GM19372 (cell line): ENCODE results near the gene PTPN7.
"Not testable (repeated sequence)": the region's sequence is repeated elsewhere in the genome, so short reads cannot be mapped to it uniquely, and the experiment has no call there.

Experiments
- ATAC-seq: cut with Tn5 transposase; IDR thresholded peaks from one replicate; pipeline ENCODE4 v1.9.1; 2021; ENCODE audit warnings: mild to moderate bottlenecking, low read depth, moderate library complexity; ENCODE audit not compliant: unreplicated experiment

Gene PTPN7

GRCh38 chr1:202167708-202168415, 7.5 kb upstream of the PTPN7 start:
- ATAC-seq, result no peak

GRCh38 chr1:202167054-202167453, 6.7 kb upstream of the PTPN7 start:
- ATAC-seq, result not testable (repeated sequence)

DNA sequence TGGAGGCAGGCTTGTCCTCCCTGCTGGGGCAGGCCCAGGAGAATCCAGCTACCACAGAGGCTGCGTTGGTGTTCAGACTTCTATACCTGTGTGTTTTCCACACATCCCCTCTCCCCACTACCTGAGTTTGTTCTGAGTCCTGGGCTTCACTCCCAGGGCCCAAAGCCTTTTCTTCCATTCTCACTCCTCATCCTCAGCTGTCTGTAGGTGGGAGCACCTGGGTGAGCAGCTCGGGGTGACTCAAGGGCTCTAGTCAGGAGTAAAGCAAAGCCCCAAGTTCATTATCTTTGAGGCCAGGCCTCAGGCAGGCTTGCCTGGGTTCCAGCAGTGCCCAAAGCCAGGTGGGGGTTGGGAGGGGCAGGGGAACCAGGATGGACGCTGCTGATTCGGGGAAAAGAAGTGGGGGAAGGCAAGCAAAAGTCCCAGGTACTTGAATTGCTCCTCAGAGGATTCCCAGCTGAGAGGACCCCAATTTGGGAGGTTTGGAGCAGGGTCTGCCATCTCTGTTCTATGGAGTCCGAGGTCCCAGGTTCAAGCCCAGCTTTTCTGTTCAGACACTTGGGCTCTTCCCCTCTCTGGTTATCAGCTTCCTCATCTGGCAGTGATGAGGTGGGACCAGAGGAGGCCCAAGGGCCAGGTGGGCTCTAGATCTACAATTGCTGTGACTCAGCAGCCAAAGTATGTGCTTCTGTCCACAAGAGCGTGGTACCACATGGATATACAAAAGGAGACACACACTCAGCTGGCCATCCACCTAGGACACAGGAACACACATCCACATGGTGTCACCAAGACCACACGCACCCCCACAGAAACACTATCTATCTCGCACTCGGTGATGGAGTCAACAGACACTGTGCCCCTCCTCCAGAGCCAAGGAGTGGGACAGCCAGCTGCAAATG, 5.8 kb upstream of the PTPN7 start:
- no peak for ATAC-seq

DNA sequence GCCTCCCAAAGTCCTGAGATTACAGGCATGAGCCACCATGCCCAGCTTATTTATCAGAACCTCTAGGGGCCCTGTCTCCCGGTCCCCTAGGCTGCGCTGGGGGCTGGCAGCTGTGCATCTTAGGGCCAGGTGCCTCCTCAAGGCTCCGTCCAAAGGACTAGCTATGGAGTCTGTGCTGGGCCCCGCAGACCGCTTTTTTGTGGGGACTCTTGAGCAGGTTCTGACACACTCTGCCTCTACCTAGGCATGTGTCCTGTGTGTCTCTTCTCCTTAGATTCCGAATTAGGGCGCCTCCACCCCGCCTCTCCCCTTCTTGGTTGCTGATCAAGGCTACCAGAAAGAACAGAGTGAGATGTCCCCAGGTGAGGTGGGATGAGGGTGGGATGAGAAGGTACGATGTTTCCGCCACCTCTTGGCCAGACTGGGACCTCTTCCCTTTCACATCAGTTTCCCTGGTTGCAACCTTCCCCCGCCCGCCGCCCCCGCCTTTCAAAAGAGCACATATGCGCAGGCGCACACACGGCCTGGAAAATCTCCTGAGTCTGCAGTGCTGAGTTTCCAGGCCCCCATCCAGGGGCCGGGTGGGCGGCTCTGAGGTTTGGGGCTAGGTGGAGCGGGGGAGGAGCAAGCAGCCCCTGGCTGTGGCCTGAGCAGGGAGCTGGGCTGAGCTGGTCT, 5.0 kb upstream of the PTPN7 start:
- ATAC-seq, result no peak

DNA sequence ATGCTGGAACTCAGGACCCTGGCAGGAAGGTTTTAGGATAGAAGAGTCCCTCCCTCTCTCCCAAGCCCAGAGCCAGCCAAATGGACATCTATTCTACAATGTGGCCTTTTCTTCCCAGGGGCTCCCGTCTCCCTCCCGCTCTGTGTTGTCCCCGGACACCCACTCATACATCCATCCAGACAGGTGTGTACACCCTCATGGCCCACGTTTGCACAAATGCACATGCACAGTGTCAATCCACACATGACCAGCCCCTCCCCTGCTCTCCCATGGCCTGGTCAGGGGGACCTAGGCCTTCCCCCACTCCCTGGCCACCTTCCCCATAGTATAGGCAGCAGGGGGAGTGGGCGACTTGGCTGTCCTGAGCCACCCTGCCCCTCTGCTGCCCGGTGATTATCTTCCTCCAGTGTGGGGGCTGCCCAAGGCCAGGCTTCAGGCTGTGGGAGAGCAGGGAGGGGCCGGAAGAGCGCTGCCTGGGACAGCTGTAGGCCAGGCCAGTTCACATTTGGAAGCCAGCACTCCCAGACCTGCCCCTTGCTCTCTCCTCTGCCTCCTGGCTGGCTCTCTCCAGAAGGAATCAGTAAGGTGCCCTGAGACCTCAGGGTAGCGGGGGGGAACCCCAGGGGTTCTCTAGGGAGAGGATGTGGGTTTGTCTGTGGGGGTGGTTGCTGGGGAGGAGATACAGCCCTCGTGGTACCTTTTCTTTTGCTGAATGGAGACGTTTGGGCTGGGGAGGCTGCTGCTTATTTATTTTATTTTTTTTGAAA, 4.1 kb upstream of the PTPN7 start:
- peak; percentile 43 for ATAC-seq

DNA sequence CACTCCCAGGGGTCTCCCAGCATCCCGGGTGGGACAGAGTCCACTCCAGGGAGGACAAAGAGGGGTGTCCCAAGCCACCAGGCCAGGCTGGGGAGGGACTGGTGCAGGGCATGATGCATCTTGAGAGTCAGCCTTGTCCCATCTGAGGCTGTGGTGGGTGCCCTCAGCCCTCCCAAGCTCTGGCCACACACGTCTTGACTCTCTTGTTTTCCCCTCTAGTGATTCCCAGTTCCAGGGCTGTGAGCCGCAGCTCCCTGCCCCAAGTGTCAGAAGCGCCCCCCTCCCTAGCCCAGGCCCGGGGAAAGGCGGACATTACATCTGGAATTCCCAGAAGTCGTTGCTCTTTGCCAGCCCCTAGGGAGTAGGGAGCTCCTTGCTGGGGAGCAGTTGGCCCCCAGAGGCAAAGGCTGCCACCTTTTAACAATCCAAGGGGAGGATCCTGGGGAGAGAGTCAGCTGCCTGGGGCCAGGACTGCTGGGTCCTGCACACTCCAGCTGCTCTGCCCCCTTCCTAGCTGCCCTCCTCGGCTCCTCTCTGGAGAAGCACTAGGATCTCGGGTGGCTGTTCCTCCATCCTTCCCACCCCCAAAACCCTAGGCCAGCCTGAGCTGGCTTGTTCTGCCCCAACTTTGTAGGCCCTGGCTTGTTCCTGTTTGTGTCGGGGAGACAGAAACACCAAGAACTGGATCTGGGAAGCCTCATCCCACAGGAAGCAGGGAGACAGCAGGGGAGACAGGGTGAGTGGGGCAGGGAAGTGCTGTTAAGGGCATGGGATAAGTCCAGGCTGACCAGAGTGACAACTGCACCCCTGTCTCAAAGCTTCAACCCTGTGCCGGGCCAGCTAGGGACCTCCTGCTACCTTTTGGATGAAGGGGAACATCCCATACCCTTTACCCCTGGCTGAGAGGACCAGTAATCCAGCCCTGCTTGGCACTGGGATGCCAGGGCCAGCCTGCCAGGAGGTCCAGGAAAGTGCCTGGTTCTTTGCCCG, 3.2 kb upstream of the PTPN7 start:
- no peak for ATAC-seq

DNA sequence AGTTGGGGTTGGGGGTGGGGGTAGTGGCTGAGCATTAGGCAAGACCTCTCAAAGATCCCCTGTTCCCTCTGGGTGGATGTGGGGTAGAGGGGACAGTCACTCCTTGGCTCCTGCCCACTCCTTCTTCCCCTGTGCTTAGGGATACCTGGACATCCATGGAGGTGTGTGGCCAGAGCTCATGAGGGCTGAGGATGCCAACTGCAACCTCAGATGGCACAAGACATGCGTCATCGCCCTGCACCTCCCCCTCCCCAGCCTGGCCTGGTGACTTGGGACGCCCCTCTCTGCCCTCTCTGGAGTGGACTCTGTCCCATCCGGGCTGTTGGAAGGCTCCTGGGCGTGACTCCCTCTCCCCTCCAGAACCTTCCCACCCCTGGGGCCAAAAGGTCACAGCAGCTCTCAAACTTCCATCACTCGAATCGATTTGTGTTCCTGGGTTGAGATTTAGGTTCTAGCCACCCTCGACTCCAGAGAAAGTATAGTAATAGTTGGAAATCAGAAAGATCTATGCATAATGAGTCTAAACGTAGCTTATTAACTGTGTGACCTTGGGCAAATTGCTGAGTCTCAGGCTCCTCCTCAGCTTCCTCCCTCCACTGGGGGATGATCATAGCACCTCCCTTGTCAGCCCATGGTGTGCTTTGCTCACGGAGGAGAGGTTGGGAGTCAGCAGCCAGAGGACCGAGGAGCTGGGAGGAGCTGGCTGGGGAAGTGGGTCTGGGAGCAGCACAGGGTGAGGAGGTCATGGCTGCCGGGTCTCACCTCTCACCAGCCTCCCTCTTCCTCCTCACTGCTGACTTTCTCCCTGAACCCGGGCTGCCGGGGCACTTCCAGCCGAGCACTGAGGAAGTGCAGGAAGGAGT, 2.2 kb upstream of the PTPN7 start:
- no peak for ATAC-seq

DNA sequence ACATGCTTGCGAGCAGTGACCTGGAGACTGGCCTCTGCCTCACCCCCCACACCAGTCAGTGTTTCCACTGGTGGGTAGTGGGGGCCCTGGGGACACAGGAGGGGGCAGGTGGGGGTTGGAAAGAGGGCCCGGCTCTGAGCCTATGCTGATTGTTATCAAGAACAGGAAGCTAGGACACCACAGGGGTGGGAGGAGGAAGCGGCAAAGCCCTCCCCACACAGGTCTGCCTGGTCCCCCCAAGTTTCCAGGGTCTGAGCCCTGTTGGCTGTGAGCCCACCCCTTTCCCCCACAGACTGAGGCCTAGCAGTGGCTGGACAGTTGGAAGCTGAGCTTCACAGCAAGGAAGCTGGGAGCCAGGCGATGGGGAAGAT, 1.6 kb upstream of the PTPN7 start:
- ATAC-seq, result no peak

DNA sequence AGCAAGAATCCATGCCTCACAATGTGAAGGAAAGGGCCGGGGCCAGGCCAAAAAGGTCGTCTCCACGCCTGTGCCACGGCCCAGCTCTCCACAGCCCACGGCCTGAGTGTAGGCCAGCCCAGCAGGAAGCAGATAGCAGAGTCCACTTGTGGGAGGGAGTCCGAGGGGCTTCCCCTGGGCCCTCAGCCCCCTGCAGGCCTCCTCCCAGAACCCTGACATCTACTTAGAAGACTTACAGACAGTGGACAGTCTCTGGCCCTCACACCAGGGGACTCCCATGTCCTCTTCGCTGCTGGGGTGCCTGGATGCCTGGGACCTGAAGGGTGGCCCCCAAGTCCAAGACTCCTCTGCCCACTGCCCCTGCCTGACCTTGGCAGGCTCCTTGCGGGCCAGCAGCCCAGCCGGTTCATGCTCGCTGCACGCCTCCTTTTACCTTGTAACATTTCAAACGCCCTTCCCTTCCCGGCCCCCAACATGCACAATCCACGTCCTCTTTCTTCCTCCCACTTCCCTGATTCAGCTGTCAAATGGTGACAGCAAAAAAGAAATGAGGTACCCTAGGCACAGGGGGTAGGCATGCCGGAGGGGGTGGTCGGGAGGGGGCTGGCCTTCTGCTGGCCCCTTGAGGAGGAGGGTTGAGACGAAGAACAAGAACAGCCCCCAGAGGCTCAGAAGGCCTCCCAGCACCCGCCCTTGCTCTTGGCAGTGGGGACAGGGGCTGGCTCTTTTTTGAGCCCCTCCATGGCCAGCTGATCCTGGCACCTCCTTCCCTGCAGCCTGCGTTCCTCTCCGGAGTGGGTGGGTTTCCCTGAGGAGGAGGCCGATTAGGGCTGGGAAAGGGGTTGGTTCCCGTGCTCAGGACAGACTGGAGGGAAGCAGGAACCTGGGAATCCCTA, 997 bp upstream of the PTPN7 start:
- no peak for ATAC-seq

GRCh38 chr1:202159534-202160371, 649 bp downstream of the PTPN7 start:
- ATAC-seq, result no peak

DNA sequence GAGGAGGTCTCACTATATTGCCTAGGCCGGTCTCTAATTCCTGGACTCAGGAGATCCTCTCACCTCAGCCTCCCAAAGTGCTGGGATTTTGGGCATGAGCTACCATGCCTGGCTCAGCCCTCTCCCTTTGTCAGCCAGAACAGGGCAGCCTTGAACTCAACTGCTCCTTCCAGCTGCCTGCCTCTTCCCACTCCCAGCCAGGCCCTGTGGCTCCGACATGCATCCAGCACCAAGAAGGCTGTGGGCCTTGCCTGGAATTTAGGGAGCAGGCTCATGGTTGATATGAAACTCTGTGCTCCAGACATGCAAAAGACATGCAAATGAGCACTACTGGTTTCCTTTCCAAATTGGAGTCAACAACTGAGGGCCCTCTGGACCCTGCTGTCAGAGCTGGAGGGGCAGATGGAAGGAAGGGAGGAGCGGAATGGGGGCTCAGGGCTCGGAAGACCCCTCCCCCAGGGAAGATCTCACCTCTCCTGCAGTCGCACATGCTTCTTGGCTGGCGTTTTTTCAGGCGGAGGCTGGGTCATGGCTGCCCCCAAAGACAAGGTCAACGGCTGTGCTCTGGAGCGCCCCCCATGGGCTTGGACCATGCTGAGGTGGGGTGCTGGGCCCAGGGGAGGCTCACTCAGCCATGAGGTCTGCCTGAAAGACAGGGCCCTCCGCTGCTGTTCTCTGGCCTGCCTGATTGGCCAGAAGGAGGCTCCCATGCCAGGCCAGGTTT, 1.4 kb downstream of the PTPN7 start:
- ATAC-seq, result no peak

DNA sequence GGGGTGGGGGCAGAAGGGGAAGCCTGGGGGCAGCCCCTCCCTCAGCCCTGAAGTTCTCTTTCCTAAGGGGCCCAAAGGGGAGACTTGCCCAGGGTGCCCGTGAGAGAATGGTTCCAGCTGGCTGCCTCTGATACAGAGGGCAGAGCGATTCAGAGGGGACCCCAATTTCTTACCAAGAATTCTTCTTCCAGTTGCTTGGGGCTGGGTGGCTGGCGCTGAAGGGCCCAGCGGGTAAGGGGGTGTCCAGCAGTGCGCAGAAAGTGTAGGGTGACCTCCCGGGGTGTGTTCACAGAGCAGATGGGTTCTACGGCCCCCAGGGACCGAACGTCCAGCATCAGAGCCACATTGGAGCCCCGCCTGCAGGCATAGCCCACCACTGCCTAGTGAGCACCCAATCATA, 2.5 kb downstream of the PTPN7 start:
- no peak for ATAC-seq

DNA sequence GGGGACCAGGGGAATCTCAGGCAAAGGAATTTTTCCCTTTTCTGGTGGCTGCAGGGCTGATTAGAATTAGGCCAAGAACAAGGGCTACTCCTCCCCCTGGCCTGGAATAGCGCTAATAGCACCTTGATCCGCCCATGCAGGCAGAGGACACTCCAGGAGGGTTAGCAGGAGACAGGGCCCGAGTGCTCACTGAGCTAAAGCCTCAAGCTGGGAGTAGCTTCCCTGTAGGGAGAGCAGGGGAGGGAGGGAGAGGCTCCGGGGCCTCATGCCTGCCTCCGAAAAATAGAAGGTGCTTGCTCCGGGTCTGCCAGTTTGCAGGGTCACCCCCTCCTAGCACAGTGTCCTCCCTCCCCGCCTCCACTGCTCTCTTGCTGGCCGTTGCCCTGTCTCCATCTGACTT, 3.8 kb downstream of the PTPN7 start:
- ATAC-seq, result no peak

GRCh38 chr1:202155478-202156021, 4.9 kb downstream of the PTPN7 start:
- ATAC-seq, result no peak

DNA sequence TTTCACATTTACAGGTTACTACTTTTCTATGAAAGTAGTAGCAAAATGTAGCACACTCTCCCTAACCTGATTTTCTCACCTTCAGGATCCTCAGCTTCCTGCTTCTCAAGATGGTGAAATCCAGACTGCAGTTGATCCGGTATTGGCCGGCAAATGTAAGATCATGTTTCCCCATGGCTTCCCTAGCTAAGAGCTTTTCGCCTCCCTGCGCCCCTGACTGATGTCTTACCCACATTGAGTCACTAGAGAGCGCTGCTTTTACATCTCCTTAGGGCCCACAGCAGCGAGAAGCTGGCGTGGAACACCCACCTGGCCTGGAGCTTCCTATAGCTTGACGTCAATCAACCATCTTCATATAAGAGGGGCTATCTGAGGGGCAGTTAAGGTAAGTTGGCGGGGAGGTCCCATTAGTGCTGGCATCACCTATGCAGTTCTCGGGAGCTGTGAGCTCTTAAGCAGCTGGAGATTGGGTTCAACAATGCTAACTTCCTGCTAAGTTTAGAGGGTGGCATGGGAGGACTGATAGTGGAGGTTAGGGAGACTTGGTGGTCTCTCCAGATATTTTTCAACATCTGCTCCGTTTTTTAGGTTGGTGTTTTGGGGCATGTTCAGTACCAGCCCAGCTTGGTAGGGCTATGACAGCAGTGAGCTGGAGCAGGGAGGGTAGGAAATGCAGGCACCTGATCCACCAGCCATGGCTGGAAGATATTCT, 5.5 kb downstream of the PTPN7 start:
- ATAC-seq, result no peak
